ENCODE measurements around the gene TSPYL4. TPM values are rescaled to one million over a fixed set of nuclear protein-coding genes. Genes with fewer than 3 reads are reported as not detected.

The TSPYL4 gene
- total and polyA plus RNA-seq, 2 of the 8 experiments (the other 6 are each of a cell fraction or from before 2014, with no cell fraction given), result 20.5 to 22.6 TPM

- no peak overlapping the region for H2BK20ac ChIP-seq (ENCODE audit: low read length)
- no peak overlapping the region for H3K23ac ChIP-seq (ENCODE audit: insufficient read length)
- no peaks in the 10 kb centered on the region for H3K4me1 ChIP-seq (replicated peaks in 1 of 4; ENCODE audit: control insufficient read depth in 3 of 4, insufficient read depth in 4 of 4, low read length in 3 of 4)
- no peak overlapping the region for H3K56ac ChIP-seq (replicated peaks; ENCODE audit: insufficient read length, low read depth, low read length)
- no peak overlapping the region for H3K14ac ChIP-seq (ENCODE audit: insufficient read length)
- H3K4ac ChIP-seq (replicated peaks; ENCODE audit: insufficient read length, low read depth, low read length), result no peak overlapping the region
- no peak overlapping the region for H3K27ac ChIP-seq (ENCODE audit: low read depth, low read length)
- H2BK12ac ChIP-seq (ENCODE audit: low read depth, low read length), result no peak overlapping the region
- H3K23me2 ChIP-seq (ENCODE audit: low read depth, low read length), result no peaks in the 10 kb centered on the region
- no peak overlapping the region for H3K18ac ChIP-seq (ENCODE audit: extremely low read depth, low read length)
- no peak overlapping the region for H2AFZ ChIP-seq (ENCODE audit: low read length)
- H4K5ac ChIP-seq (ENCODE audit: insufficient read length, low read depth, low read length), result no peak overlapping the region
- H3K9ac ChIP-seq (replicated peaks in 1 of 4; ENCODE audit: extremely low read depth in 1 of 4, low read depth in 3 of 4, low read length in 3 of 4), result no peak overlapping the region
- CTCF ChIA-PET (ENCODE audit: partially characterized antibody), result interaction anchor here (0.6 to 2.9 kb wide), 20 partner anchors 10 to 427 kb away, joined by 3 to 30 read pairs (median 4); no protein-coding TSS in a partner anchor
- no peaks in the 10 kb centered on the region for H3K79me2 ChIP-seq (ENCODE audit: control insufficient read depth in 1 of 2, insufficient read depth in 2 of 2, low read length in 2 of 2)
- WGBS, 2 experiments (ENCODE audit: extremely low coverage in 1 of 2, insufficient coverage in 1 of 2, insufficient read length in 1 of 2, insufficient replicate concordance in 2 of 2, low coverage in 1 of 2, low lambda C conversion rate in 2 of 2, missing lambda C conversion rate in 1 of 2), result 92% methylated on average over 3 of the region's 3 CpGs; no CpG with 5 or more reads in 1 of the 2 experiments
- H4K8ac ChIP-seq (ENCODE audit: extremely low read depth, insufficient read depth, low read length), result no peak overlapping the region
- no peak overlapping the region for H4K91ac ChIP-seq (replicated peaks; ENCODE audit: insufficient read length, low read length)
- no peak overlapping the region for H2BK120ac ChIP-seq (replicated peaks; ENCODE audit: low read depth, low read length)
- no peak overlapping the region for H3K4me2 ChIP-seq (ENCODE audit: insufficient read depth in 1 of 2, low read depth in 2 of 2, low read length in 2 of 2)
- H3K27me3 ChIP-seq (replicated peaks in 1 of 4; ENCODE audit: control insufficient read depth in 3 of 4, extremely low read depth in 1 of 4, insufficient read depth in 3 of 4, low read length in 3 of 4), result no peaks in the 10 kb centered on the region
- H2AK5ac ChIP-seq (ENCODE audit: low read depth, low read length), result no peak overlapping the region
- DNase-seq (ENCODE audit: low read depth in 1 of 2, low spot score in 2 of 2) (no peak), FAIRE-seq (no peak)
- H3K4me3 ChIP-seq (ENCODE audit: extremely low read depth in 1 of 4, insufficient read depth in 2 of 4, low read depth in 3 of 4, low read length in 4 of 4), result no peak overlapping the region
- H3K36me3 ChIP-seq (ENCODE audit: control insufficient read depth in 2 of 4, insufficient read depth in 4 of 4, low read length in 3 of 4), result 0 out of 8 replicates have a peak, but pooled peaks cover 0 to 5% (median 0%) of the 10 kb centered on the region in 4 experiments
- no peak overlapping the region for H2BK15ac ChIP-seq (ENCODE audit: low read length)
- H4K20me1 ChIP-seq (replicated peaks in 1 of 2; ENCODE audit: control insufficient read depth in 1 of 2, insufficient read depth in 2 of 2, low read length in 2 of 2), result peaks cover 0 to 1% of the 10 kb centered on the region in 2 experiments
- H2BK5ac ChIP-seq (ENCODE audit: low read depth, low read length), result no peak overlapping the region
- POLR2A ChIA-PET (ENCODE audit: partially characterized antibody), result interaction anchor here (0.8 kb wide), 1 partner anchor 11 kb away, joined by 3 read pairs; no protein-coding TSS in a partner anchor
- no peaks in the 10 kb centered on the region for H3K79me1 ChIP-seq (ENCODE audit: low read depth, low read length)
- no peaks in the 10 kb centered on the region for H3K9me3 ChIP-seq (ENCODE audit: insufficient read depth in 2 of 2, low read depth in 1 of 2, low read length in 1 of 2)
- TF ChIP-seq CBX5 (IDR thresholded peaks at IDR 0.05; ENCODE audit: low read depth, low read length) (no peak), BCL11A (IDR thresholded peaks at IDR 0.05; ENCODE audit: low read depth in 2 of 2, low read length in 2 of 2) (no peak), PHF8 (conservative IDR thresholded peaks at IDR 0.05; ENCODE audit: low read depth, low read length) (no peak), RAD21 (IDR thresholded peaks at IDR 0.05 in 1 of 2, conservative IDR thresholded peaks at IDR 0.05 in 1 of 2; ENCODE audit: low read depth in 2 of 2, low read length in 2 of 2) (0 out of 4 replicates have a peak, but pooled peaks of 1 of the 2 experiments have one; percentile 14), CTCF (IDR thresholded peaks at IDR 0.05; ENCODE audit: control extremely low read depth in 1 of 3, insufficient read depth in 1 of 3, low read depth in 1 of 3, low read length in 3 of 3) (peak in 1 of 3 experiments; percentile 5; a peak in 1 of 4 replicates), ASH2L (IDR thresholded peaks at IDR 0.05; ENCODE audit: low read length) (no peak), SUZ12 (IDR thresholded peaks at IDR 0.05; ENCODE audit: low read length) (no peak)
Observed at GRCh38 chr6:116218172-116218633, 35.7 kb downstream of the TSPYL4 start.
